ENCODE results near the gene PEDS1.
"Not testable (repeated sequence)": the region's sequence is repeated elsewhere in the genome, so short reads cannot be mapped to it uniquely, and the experiment has no call there.

PEDS1 gene

GRCh38 chr20:50107086-50107660, 46.4 kb downstream of the PEDS1 start:
- no peak for TF ChIP-seq EZH2 (IDR thresholded peaks at IDR 0.05; ENCODE audit: borderline replicate concordance, low read length)
- TF ChIP-seq CTCF (IDR thresholded peaks at IDR 0.05; ENCODE audit: low read length): no peak
- Histone ChIP-seq H3K4me3 (ENCODE audit: low read depth, low read length, poor library complexity, severe bottlenecking) (no peak overlapping the region), H3K36me3 (ENCODE audit: insufficient read depth, low read length) (peaks cover 22% of the 10 kb centered on the region; the same call in 1 of the 2 replicates), H2AFZ (ENCODE audit: low read length) (no peak overlapping the region), H3F3A (ENCODE audit: insufficient read depth, low read length) (no peaks in the 10 kb centered on the region), H4K20me1 (ENCODE audit: insufficient read depth, low read length) (no peaks in the 10 kb centered on the region), H3K79me2 (ENCODE audit: insufficient read depth, low read length) (peaks cover 95% of the 10 kb centered on the region), H3K9me3 (ENCODE audit: low read length) (no peaks in the 10 kb centered on the region), H3K9me2 (ENCODE audit: low read depth, low read length) (no peaks in the 10 kb centered on the region), H3K27me3 (ENCODE audit: insufficient read depth, low read length) (no peaks in the 10 kb centered on the region), H3K27ac (ENCODE audit: low read depth, low read length, poor library complexity, severe bottlenecking) (no peak overlapping the region), H3K4me2 (ENCODE audit: low read length) (no peak overlapping the region), H3K9ac (ENCODE audit: low read length) (no peak overlapping the region), H3K4me1 (ENCODE audit: insufficient read depth, low read length, severe bottlenecking) (peaks cover 40% of the 10 kb centered on the region)

GRCh38 chr20:50106669-50107068, 46.9 kb downstream of the PEDS1 start:
- H3K36me3 ChIP-seq (ENCODE audit: insufficient read depth, low read length): peaks cover 22% of the 10 kb centered on the region; the same call in 1 of the 2 replicates
- H3K79me2 ChIP-seq (ENCODE audit: insufficient read depth, low read length): peaks cover 95% of the 10 kb centered on the region
- H3K9ac ChIP-seq (ENCODE audit: low read length); H2AFZ ChIP-seq (ENCODE audit: low read length); H4K20me1 ChIP-seq (ENCODE audit: insufficient read depth, low read length); H3K9me3 ChIP-seq (ENCODE audit: low read length); H3F3A ChIP-seq (ENCODE audit: insufficient read depth, low read length); H3K9me2 ChIP-seq (ENCODE audit: low read depth, low read length); H3K27me3 ChIP-seq (ENCODE audit: insufficient read depth, low read length); H3K4me3 ChIP-seq (ENCODE audit: low read depth, low read length, poor library complexity, severe bottlenecking); H3K27ac ChIP-seq (ENCODE audit: low read depth, low read length, poor library complexity, severe bottlenecking); H3K4me2 ChIP-seq (ENCODE audit: low read length): not testable (repeated sequence)
- peaks cover 40% of the 10 kb centered on the region for H3K4me1 ChIP-seq (ENCODE audit: insufficient read depth, low read length, severe bottlenecking)

Data from OCI-LY1 (cell line).